Stimulated activated CD8-positive, alpha-beta memory T cell treated with anti-CD3 and anti-CD28 coated beads, Interleukin-2, amount 100 ng/mL, for 48 hours (primary cell): ENCODE results near the gene SPARCL1.
A peak's percentile ranks its signal among the peaks of the same experiment; 100 is the strongest.
"Not testable (repeated sequence)": the region's sequence is repeated elsewhere in the genome, so short reads cannot be mapped to it uniquely, and the experiment has no call there.

ENCODE experiments used
- DNase-seq, 2 donors: peaks; one replicate each; pipeline ENCODE4 v3.0.0-alpha.2; 2020; ENCODE audit warnings: low read depth in 2 of 2

The SPARCL1 gene, protein sequence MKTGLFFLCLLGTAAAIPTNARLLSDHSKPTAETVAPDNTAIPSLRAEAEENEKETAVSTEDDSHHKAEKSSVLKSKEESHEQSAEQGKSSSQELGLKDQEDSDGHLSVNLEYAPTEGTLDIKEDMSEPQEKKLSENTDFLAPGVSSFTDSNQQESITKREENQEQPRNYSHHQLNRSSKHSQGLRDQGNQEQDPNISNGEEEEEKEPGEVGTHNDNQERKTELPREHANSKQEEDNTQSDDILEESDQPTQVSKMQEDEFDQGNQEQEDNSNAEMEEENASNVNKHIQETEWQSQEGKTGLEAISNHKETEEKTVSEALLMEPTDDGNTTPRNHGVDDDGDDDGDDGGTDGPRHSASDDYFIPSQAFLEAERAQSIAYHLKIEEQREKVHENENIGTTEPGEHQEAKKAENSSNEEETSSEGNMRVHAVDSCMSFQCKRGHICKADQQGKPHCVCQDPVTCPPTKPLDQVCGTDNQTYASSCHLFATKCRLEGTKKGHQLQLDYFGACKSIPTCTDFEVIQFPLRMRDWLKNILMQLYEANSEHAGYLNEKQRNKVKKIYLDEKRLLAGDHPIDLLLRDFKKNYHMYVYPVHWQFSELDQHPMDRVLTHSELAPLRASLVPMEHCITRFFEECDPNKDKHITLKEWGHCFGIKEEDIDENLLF

DNA sequence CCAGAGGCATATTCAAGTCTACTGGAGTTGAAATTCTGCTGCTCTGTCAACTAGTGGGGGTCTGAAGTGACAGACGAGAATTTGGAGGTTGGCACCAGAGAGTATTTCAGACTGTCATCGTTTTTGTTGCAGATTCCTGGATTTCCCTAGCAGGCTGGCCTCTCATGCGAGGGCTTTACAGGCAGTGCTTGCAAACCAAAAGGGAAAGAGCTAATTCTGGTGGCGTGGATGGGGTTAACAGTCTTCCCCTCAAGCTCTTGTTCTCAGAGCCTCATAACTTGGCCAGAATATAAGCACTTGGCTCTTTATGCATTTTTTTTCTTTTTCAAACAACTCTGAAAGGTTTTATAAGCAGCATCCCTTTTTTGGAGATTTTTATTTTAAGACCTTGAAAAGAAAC is at the start of gene SPARCL1:
TSS of gene SPARCL1 (minus strand) at position 190 of the 400 bp plus-strand sequence. CDS start 29,802 bp downstream, outside the sequence.
- DNase-seq = no peak

DNA sequence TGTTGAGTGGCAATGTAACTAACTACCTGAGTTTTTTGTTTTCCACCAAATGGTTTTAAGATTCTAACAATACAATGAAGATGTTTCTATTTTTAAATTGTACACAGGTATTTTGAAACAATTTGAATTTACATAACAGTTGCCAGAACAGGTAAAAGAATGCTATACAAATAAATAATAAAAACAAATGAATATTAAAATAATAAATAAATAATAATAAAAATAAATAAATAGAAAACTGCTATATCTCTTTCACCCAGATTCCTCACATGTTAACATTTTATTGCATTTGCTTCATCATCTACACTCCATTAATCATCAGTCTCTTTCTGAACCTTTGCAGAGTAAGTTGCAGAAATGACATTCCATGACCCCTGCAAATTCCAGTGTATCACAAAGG is 46.8 kb upstream of the SPARCL1 start:
- DNase-seq = no peak

DNA sequence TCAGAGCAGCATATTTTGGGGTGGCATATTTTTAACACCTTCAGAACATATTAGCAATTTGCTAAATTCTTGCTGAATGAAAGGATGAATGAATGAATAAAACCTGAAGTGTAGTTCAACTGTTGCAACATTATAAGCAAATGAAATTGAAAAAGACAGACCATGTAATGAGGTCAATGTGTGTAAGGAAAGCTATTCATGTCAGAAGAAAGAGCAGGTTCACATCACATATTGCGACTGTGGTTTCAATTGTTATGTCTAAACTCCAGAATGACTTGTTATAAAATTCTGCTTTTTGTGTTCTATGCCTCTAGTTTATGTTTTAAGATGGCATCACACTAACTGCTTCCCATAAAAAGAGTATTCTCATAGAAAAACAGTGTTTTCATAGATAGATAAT is 46.2 kb upstream of the SPARCL1 start:
- DNase-seq = no peak

DNA sequence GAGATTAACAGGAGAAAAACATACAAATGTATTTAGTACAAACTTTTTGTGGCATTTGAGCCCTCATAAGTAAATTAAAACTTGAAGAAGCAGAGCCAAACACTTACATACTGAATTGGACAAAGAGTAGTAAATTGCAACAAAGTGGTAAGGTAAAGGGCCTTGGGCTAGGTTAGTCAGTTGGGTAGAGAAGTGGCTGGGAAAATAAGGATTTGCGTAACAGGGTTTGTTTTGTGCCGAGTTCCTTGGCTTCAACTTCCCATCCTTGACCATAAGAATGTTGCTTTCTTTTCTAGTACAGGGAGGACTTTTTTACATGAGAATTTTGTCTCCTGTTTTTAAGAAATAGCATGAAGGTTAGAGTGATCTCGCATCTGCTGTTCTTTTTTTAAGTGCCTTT is 45.8 kb upstream of the SPARCL1 start:
- no peak for DNase-seq

DNA sequence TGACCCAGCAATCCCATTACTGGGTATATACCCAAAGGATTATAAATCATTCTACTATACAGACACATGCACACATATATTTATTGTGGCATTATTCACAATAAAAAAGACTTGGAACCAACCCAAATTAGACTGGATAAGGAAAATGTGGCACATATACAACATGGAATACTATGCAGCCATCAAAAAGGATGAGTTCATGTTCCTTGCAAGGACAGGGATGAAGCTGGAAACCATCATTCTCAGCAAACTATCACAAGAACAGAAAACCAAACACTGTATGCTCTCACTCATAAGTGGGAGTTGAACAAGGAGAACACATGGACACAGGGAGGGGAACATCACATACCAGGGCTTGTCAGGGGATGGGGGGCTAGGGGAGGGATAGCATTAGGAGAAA is 45.2 kb upstream of the SPARCL1 start:
- DNase-seq = not testable (repeated sequence)

DNA sequence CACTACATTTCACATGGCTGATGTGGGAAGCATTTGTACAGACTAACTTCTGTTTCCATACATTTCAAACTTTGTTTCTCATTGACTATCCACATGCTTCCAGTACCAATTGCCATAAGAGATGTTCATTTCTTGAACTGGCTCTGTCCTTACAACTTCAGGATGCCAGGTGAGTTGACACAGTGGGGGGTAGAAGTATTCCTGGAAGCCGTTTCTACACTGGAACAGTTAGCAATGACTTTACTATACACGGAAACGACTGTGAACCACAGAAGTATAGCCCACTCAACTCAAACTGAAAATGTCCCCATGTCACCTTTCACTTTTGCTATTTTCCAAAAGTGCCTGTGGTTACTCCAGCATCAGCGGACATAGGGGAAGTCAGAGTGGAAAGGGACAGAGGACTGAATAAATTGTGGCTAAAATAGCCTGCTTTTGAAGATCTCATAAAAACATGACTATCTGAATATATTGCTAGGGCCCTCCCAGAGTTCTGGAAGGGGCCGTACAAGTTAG is 41.2 kb upstream of the SPARCL1 start:
- no peak for DNase-seq

DNA sequence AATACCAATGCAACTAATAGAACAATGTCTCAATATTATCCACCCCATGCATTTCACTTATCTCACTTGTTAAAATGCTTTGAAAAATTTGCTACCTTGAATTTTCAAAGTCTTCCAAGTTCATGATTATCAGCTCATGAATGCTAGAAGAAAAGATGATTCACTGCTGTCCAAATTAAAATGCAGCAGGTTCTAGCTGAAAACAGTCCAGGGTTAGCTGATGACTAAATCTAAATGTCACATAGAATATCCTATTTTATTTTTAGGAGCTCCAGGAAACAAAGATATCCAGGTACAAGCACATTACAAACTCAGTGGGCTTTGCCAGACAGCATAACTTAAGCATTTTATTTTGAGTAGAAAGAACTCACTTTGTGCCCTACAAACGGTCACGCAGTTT is 38.0 kb upstream of the SPARCL1 start:
- DNase-seq = no peak

DNA sequence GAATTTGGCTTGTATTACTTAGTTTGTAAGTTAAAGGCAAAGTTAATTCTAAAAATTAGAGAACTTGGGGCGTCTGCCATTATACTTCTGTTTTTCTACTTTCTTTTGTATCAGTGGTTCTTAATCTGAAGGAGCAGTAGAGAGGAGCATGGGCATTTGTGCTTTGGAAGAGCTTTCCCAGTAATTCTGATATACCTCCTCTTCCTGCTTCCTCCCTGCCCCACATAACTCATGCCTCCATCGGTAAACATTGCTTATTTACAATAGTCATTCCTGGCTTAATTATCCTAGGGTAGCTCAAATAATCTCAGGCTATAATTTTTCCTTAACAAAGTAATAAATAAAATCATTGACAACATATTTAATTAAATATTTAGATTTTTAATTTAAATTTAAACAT is 37.1 kb upstream of the SPARCL1 start:
- no peak for DNase-seq

DNA sequence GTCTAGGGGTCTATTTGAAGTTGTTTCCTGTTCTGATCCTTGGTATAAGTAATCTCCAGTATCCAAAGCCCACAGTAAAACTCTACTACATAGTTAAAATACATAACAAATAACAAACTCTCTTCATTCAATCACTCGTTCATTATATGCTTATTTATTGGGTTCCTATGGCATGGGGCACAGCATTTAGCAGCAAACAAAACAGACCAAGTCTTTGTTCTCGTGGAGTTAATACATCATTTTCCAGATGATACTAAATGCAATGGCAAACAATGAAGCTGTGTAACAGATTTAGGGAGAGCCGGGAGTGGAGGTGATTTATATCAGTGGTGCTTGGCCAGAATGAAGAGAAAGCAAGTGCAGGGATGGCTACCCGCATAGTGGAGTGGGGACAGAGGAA is 36.6 kb upstream of the SPARCL1 start:
- DNase-seq = no peak

DNA sequence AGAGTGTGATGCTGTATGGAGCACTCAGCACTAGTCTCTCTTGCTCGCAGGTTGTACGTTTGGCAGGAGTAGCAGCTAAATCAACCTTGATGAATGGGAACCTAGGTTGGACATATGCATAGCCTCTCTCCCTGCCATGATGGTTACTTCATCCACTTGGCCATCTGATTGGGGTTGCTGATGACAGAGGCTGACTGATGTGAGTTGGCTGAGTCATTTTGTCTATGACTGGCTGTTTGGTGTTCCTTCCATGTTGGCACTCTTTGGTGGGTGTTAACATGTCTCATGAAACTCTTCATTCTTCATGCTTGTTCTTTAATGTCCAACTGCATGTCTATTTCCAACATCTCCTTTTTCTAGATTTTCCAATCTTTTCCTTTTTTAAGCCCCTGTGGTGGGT is 31.6 kb upstream of the SPARCL1 start:
- no peak for DNase-seq

DNA sequence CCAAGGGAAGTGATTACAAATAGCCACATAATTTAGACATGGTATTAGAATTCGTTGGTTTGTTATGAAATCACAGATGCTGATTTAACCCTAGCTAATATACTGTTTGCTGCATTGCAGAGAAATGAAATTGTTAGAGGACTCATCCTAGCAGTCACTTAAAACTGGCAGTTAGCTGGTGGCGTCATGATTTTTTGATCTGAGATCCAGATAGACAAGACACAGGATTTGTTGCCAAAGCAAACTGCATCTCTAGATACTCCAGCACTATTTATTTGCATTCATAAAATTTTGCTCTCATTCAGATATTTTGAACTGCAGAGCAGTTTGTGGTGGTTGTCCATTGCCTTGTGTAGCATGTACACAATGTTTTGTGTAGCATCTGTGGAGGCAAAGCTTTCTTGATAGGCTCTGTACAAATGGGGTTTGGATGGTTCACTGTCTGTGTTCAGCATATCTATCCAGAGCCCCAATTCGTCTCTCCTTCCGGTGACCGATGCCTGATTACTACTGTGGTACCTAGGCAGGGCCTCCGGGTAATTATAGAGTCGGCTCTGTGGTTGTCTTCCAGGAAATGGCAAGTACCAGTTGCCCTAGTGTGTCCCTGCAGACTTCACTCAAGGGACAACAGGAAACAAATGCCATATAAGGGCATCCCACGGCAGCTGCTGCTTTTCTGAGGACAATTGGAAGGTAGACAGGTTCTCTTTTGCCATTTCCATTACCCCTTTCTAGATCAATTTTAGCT is 30.1 kb upstream of the SPARCL1 start:
- peak; percentile 5 to 12 for DNase-seq

DNA sequence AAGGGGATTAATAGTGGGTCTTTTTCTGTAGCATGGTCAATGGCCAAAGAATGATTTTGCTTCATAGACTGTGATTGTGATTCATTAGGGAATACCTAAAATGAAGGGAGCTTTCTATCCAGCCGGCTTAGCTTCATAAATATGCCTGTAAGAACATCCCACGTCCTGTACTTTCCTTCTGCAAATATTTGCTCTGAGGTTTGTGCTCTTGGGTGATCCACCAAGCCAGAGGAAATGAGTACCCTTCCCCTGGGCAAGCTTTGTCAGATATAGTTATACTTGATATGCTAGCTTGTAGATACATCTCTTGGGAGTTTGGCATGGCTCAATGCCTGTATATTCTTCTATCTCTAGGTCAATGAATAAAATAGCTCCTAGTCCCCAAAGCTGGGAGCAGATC is 28.2 kb upstream of the SPARCL1 start:
- DNase-seq = no peak

DNA sequence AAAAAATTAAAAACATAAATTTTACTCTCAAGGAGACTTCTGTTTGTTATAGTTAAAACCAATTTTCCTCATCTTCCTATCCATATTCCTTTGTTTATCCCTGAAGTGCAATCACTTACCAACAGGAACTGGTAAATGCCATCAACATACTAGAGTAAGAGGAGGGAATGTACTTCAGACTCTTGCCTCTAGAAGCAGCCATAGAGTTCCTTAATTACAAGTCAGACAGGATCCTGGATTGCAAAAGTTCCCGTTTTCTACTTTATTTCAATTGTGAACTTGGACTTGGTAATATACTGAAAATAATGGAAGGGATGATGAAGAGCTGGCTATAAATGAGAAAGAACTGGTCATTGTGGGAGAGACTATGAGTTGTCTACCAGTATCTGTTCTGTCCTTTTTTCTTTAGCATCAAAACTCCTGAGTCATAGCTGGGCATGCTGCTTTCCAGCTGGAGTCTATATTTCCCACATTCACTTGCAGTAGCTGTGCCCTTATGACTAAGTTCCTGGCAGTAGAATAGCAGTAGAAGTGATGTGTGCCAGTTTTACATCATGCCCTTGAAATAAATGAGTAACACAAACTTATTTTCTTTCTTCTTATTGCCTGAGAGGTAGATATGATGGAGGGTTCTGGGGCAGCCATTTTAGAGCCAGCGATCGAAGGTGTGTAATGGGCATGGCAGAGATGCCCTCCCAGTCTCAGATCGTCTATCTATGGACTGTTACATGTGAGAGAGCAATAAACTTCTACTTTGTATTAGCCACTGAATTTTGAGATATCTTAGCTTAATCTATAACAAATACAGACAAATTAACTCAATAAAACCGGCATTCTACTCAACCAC is 26.8 kb upstream of the SPARCL1 start:
- no peak for DNase-seq

DNA sequence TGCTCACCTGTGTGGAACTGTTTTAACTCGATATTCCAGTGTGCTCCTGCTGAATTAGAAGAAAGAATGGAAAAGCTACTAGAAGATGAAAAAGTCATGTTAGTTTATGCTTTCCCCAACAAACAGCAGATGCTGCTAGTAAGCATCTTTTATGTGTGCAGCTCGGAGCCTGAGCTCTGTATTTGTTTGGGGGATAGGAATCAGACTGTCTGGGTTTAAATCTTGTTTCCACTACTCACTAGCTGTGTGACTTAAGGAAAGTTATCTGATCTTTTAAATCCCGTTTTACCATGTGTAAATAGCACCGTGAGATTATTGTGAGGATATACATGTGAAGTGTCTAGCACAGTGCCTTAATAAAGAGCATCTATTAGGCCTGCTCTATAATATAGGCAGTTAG is 24.0 kb upstream of the SPARCL1 start:
- DNase-seq = no peak

DNA sequence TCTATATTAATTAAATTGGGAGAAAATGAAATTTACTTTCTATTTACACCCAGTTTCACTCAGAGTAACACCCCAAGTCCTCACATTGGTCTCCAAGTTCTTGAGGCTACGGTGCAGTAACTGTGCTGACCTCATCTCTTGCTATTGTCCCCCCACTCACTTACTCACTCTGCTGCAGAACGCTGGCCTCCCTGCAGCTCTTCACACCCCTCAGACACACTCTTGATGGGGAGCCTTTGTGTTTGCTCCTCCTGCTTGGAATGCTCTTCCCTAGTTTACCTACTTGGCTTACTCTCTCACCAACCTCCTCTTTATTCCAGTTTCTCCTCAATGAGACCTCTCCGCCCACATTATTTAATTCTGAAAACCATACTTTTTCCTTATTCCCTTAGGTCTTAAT is 22.2 kb upstream of the SPARCL1 start:
- no peak for DNase-seq

DNA sequence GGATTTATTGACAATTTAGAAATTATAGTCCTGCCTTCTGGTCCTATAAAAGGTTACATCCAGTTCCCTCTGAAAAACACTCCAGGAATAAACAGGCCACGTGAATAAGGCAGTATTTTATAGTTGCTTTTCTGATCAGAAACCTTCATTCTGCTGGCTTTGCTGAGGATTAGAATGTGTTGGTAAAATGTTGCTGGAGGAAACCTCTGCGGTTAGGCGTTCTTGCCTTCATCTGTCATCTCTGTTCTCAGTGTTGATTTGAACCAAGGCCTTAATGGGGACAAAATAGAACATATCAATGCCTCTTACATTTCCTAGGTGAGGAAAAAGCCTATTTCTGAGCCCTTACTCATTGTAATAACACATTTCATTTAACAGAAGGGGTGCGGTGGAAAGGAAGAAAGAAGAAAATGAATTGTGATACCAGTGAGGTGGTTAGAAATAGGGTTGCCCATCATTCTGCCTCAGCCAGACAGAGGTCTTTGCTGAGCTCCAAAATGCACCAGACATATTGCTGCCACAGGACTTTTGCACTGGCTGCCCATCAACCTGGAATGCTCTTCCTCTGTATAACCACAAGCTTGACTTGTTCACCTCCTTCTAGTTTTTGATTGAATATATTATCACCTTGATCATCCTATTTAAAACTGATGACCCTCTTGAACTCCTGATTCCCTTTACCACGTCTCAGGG is 18.0 kb upstream of the SPARCL1 start:
- DNase-seq = no peak

DNA sequence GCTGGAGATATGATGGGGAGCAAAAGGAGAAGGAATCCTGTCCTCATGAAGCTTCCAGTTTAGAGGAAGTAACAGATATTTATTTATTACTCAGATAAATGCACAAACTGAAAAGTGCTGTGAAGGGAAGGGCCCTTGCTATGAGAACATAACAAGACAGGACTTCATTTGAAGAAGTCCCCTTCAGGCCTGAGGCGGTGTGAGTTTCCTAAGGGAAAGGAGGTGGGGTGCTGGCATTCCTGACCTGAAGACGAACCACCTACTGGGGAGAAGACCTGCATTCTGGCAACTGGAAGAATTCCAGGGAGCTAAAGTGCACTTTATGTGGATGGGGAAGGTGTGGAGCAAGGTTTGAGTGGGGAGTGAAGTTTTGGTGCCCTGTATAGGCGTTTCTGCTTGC is 15.9 kb upstream of the SPARCL1 start:
- DNase-seq = no peak

DNA sequence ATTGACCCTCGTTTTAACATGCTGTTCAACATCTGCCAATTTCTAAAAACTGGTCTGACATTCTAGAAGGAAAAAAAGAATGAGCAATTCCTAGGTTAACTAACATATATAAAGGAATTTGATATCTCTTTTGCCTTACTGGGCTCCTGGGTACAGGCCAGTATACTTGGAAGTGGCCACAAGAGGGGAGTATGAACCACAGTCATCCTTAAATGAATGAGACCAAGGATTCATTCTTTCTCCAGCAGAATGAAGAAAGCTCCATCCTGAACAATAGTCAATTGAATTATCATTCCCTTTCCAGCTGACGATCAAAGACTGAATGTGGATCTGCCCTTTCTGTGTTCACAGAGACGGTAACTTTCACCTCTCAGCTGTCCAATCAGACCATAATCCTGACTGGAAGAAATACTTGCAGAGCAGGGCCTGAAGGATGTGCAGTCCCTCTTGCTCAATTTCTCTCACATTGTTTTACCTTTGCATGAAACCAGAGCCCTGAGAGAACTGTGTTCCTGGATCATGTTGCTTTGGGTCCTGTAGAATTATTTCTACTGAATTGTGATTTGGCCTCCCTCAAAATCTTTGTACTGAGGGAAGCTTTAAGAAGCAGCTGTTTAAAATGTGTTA is 14.8 kb upstream of the SPARCL1 start:
- no peak for DNase-seq

DNA sequence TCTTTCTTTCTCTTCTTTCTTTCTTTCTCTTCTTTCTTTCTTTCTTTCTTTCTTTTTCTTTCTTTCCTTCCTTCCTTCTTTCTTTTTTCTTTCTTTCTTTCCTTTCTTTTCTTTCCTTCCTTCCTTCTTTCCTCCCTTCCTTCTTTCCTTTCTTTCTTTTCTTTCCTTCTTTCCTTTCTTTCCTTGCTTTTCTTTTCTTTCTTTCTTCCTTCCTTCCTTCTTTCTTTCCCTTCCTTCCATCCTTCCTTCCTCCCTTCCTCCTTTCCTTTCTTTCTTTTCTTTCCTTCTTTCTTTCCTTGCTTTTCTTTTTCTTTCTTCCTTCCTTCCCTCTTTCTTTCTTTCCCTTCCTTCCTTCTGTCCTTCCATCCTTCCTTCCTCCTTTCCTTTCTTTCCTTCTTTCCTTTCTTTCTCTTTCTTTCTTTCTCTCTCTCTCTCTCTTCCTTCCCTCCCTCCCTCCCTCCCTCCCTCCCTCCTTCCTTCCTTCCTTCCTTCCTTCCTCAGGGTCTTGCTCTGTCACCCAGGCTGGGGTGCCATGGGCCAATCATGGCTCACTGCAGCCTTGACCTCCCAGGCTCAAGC is 13.6 kb upstream of the SPARCL1 start:
- DNase-seq = no peak
